OCI-LY3 (cell line): ENCODE results near the gene VOPP1.

Experiments
- H2AFZ ChIP-seq: fragments of 200-600, 300-600 bp; shearing (Covaris generic); 2 replicates; pipeline ENCODE4 v1.6.0; 2014; ENCODE audit warnings: antibody characterized with exemption, low read depth, low read length
- H3K27ac ChIP-seq: fragments of 200-600, 300-600 bp; sonication (generic); 2 replicates; pipeline ENCODE4 v1.5.1; 2014; ENCODE audit warnings: mild to moderate bottlenecking, low read length, moderate library complexity, mixed read lengths
- H3K27me3 ChIP-seq: fragments of 200-600, 300-600 bp; sonication (generic); 2 replicates; pipeline ENCODE4 v1.6.1; 2014; ENCODE audit warnings: low read depth, low read length, mixed read lengths
- H3K36me3 ChIP-seq: fragments of 200-600, 300-600 bp; sonication (generic); replicated peaks from 2 replicates; pipeline ENCODE3; 2014; ENCODE audit warnings: low read depth, low read length, mixed read lengths
- H3K4me1 ChIP-seq: fragments of 300-600, 200-600 bp; sonication (generic); 2 replicates; pipeline ENCODE4 v1.6.1; 2014; ENCODE audit warnings: low read length, mixed read lengths
- H3K4me2 ChIP-seq: fragments of 200-600, 300-600 bp; sonication (generic); 2 replicates; pipeline ENCODE4 v1.6.1; 2014; ENCODE audit warnings: low read length, mixed read lengths
- H3K4me3 ChIP-seq: fragments of 300-600, 200-600 bp; sonication (generic); 2 replicates; pipeline ENCODE4 v1.5.1; 2014; ENCODE audit warnings: antibody characterized with exemption, mild to moderate bottlenecking, low read length, moderate library complexity
- H3K79me2 ChIP-seq: fragments of 300-600, 200-600 bp; shearing (Covaris generic); 2 replicates; pipeline ENCODE4 v1.6.1; 2014; ENCODE audit warnings: mild to moderate bottlenecking, low read length, mixed read lengths
- H3K9ac ChIP-seq: fragments of 300-600, 200-600 bp; shearing (Covaris generic); 2 replicates; pipeline ENCODE4 v1.6.0; 2014; ENCODE audit warnings: mild to moderate bottlenecking, low read length, moderate library complexity
- H3K9me3 ChIP-seq: fragments of 200-600, 300-600 bp; shearing (Covaris generic); 2 replicates; pipeline ENCODE4 v1.6.1; 2014; ENCODE audit warnings: low read length, mixed read lengths; ENCODE audit not compliant: insufficient read depth
- H4K20me1 ChIP-seq: fragments of 200-600, 300-600 bp; sonication (generic); 2 replicates; pipeline ENCODE4 v1.6.1; 2016; ENCODE audit warnings: low read length, mixed read lengths; ENCODE audit not compliant: insufficient read depth
- EZH2phosphoT487 ChIP-seq: fragments of 200-600 bp; shearing (Covaris generic); IDR thresholded peaks from 2 replicates; pipeline ENCODE4 v1.6.1; 2018; ENCODE audit warnings: antibody characterized with exemption, mixed run types, low read depth
- TF ChIP-seq, protein P1 (sequence below): fragments of 200-600, 300-600 bp; sonication (generic); IDR thresholded peaks from 2 replicates; pipeline ENCODE4 v1.5.1; 2014; ENCODE audit warnings: antibody characterized with exemption, low read length, low read depth

Gene VOPP1

DNA sequence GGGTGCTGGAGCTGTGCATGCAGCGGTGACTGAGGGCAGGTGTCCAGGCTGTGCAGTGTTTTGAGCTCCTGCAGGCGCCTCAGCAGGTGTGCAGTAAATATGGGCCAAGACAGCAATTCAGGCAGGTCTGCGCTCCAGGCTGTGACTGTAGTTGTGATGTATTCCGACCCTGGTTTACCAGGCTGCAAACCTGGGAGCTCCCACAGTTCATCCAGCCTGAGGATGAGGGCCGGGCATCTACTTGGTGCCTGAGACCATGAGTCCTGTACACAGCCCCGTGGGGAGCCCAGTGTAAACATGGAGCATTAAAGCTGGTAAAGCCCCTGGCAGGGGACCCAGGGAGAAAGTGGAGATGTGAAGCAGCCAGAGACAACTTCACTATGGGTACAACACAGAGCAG is 82.8 kb downstream of the VOPP1 start:
- no peaks in the 10 kb centered on the region for H3K9me3 ChIP-seq
- peaks cover 23% of the 10 kb centered on the region for H3K4me1 ChIP-seq
- no peak overlapping the region for H3K9ac ChIP-seq
- H4K20me1 ChIP-seq, result peaks cover 93% of the 10 kb centered on the region
- H3K4me3 ChIP-seq, result no peak overlapping the region
- H3K27me3 ChIP-seq, result no peaks in the 10 kb centered on the region
- TF ChIP-seq, protein P1, sequence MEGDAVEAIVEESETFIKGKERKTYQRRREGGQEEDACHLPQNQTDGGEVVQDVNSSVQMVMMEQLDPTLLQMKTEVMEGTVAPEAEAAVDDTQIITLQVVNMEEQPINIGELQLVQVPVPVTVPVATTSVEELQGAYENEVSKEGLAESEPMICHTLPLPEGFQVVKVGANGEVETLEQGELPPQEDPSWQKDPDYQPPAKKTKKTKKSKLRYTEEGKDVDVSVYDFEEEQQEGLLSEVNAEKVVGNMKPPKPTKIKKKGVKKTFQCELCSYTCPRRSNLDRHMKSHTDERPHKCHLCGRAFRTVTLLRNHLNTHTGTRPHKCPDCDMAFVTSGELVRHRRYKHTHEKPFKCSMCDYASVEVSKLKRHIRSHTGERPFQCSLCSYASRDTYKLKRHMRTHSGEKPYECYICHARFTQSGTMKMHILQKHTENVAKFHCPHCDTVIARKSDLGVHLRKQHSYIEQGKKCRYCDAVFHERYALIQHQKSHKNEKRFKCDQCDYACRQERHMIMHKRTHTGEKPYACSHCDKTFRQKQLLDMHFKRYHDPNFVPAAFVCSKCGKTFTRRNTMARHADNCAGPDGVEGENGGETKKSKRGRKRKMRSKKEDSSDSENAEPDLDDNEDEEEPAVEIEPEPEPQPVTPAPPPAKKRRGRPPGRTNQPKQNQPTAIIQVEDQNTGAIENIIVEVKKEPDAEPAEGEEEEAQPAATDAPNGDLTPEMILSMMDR, result no peak
- TF ChIP-seq EZH2phosphoT487, result no peak
- H3K27ac ChIP-seq, result no peak overlapping the region
- H3K79me2 ChIP-seq, result peaks cover 100% of the 10 kb centered on the region
- peaks cover 96% of the 10 kb centered on the region for H3K36me3 ChIP-seq
- no peak overlapping the region for H2AFZ ChIP-seq
- H3K4me2 ChIP-seq, result no peak overlapping the region

DNA sequence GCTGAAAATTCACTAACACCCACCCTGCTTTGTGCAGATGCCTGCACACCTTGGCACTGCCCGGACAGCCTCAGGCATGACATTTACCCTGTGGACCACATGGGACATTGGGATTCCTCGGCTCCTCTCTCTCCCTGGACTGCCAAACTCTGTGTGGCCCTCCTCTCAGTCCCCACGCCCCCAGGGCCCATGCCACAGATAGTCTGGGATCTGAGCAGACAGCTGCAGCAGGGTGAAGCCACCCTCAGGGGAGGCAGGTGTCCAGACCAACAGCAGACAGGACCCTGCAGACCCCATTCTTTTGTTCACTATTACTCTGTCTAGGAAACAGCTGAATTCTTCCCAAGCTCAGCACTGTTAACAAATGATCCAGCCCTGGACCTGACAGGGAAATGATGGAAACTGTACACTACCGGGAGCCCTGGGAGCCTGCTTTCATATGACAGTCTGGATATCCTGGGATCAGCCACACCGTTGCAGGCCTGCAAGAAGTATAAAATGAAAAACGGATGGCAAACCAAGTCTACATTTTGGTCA is 83.4 kb downstream of the VOPP1 start:
- H3K4me1 ChIP-seq, result peaks cover 24% of the 10 kb centered on the region
- H4K20me1 ChIP-seq, result peaks cover 92% of the 10 kb centered on the region
- H3K4me2 ChIP-seq, result no peak overlapping the region
- no peaks in the 10 kb centered on the region for H3K27me3 ChIP-seq
- H3K79me2 ChIP-seq, result peaks cover 100% of the 10 kb centered on the region
- TF ChIP-seq, protein P1, result no peak
- TF ChIP-seq EZH2phosphoT487, result no peak
- H3K9me3 ChIP-seq, result no peaks in the 10 kb centered on the region
- no peak overlapping the region for H3K4me3 ChIP-seq
- peaks cover 97% of the 10 kb centered on the region for H3K36me3 ChIP-seq
- no peak overlapping the region for H2AFZ ChIP-seq
- H3K27ac ChIP-seq, result no peak overlapping the region
- no peak overlapping the region for H3K9ac ChIP-seq

DNA sequence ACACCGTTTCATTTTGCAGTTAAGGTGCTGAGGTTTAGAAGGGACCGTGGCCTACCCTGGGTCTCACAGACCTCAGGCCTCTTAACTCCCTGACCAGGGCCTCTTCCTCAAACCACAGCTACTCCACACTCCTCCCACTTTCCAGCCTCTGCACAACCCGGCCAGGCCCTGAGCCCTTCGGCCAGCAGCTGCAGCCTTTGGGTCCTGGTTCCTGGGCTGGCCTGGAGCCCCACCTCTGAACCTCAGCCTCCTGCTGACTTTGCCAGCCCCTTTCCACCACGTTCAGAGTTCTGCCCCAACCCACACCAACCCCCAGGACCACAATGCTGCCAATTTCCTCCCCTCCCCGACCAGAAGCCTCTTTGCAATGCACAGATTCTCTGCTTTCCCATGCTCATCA is 84.1 kb downstream of the VOPP1 start:
- Histone ChIP-seq H3K36me3 (peaks cover 96% of the 10 kb centered on the region), H3K79me2 (peaks cover 99% of the 10 kb centered on the region), H3K4me2 (no peak overlapping the region)

DNA sequence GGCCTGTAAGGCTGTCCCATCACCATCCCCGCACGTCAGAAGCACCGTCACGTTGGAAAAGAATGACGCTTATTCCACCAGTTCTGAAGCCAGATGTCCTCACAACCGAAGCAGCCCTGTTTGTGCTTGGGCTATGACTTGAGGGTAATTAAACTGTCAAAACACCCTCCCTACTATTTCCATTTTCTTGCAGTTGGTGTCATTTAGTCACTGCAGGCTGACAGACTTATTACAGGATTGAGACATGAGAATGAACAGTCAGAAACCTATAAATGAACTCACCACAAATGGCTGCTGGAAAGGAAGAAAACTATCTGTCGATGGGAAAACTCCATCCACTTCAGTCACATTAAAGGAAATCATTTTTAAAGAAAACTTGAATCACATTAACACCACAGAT is 85.3 kb downstream of the VOPP1 start:
- H3K36me3 ChIP-seq, result peaks cover 92% of the 10 kb centered on the region
- H3K27me3 ChIP-seq, result no peaks in the 10 kb centered on the region
- no peak overlapping the region for H3K9ac ChIP-seq
- H3K4me3 ChIP-seq, result no peak overlapping the region
- no peak overlapping the region for H3K27ac ChIP-seq
- H3K79me2 ChIP-seq, result peaks cover 99% of the 10 kb centered on the region
- no peak overlapping the region for H2AFZ ChIP-seq
- H3K4me1 ChIP-seq, result peaks cover 15% of the 10 kb centered on the region; the same call in 1 of the 2 replicates
- TF ChIP-seq EZH2phosphoT487, result no peak
- TF ChIP-seq, protein P1, result no peak
- H3K4me2 ChIP-seq, result no peak overlapping the region
- H4K20me1 ChIP-seq, result peaks cover 91% of the 10 kb centered on the region
- no peaks in the 10 kb centered on the region for H3K9me3 ChIP-seq

More for the DNA sequence above, 84.1 kb downstream of the VOPP1 start:
- Histone ChIP-seq H3K9ac (no peak overlapping the region), H3K27me3 (no peaks in the 10 kb centered on the region), H3K27ac (no peak overlapping the region), H3K4me3 (no peak overlapping the region), H3K9me3 (no peaks in the 10 kb centered on the region), H2AFZ (no peak overlapping the region), H4K20me1 (peaks cover 93% of the 10 kb centered on the region), H3K4me1 (peaks cover 17% of the 10 kb centered on the region; the same call in 1 of the 2 replicates)
- TF ChIP-seq, protein P1, result no peak
- TF ChIP-seq EZH2phosphoT487, result no peak
